ENCODE data around the gene SPAG5.

Gene SPAG5

GRCh38 chr17:28615260-28615940 lies 16.6 kb upstream of the SPAG5 start:
- no peak overlapping the region for H2BK5ac ChIP-seq (ENCODE audit: low read depth, low read length, poor library complexity, severe bottlenecking)
- DNase-seq = no peak
- peaks cover 5% of the 10 kb centered on the region for H3K79me1 ChIP-seq (replicated peaks; ENCODE audit: low read length, poor library complexity, severe bottlenecking)
- no peak overlapping the region for H3K27ac ChIP-seq (ENCODE audit: low read length, poor library complexity, severe bottlenecking)
- no peaks in the 10 kb centered on the region for H3K9me3 ChIP-seq (ENCODE audit: control insufficient read depth, low read length)
- no peak overlapping the region for H4K8ac ChIP-seq (ENCODE audit: low read length)
- no peak overlapping the region for H2BK12ac ChIP-seq (ENCODE audit: low read length in 2 of 2)
- H2BK120ac ChIP-seq (ENCODE audit: low read depth, low read length) = no peak overlapping the region
- H3K36me3 ChIP-seq (ENCODE audit: control insufficient read depth in 1 of 2, insufficient read depth in 2 of 2, low read depth in 1 of 2, low read length in 2 of 2) = peaks cover 69 to 99% of the 10 kb centered on the region in 2 experiments
- H3K4me3 ChIP-seq (ENCODE audit: insufficient read depth in 1 of 2, low read depth in 1 of 2, low read length in 2 of 2) = no peak overlapping the region
- no peaks in the 10 kb centered on the region for H3K27me3 ChIP-seq (ENCODE audit: control insufficient read depth in 1 of 2, insufficient read depth in 1 of 2, low read length in 2 of 2)
- H3K23ac ChIP-seq (ENCODE audit: low read length in 2 of 2) = no peak overlapping the region
- no peak overlapping the region for H3K14ac ChIP-seq (ENCODE audit: low read length in 2 of 2)
- no peak overlapping the region for H2AK5ac ChIP-seq (ENCODE audit: low read length, severe bottlenecking)
- H3K4me2 ChIP-seq (ENCODE audit: low read length, poor library complexity, severe bottlenecking) = no peak overlapping the region
- WGBS = 98% methylated on average over 3 of the region's 4 CpGs
- no peak overlapping the region for H2AFZ ChIP-seq (ENCODE audit: low read depth, low read length)
- no peaks in the 10 kb centered on the region for H3K4me1 ChIP-seq (ENCODE audit: control insufficient read depth, insufficient read depth, low read depth, low read length)
- H3K18ac ChIP-seq (ENCODE audit: low read depth in 1 of 2, low read length in 2 of 2) = no peak overlapping the region
- H3K9ac ChIP-seq (ENCODE audit: low read length) = no peak overlapping the region
- no peak overlapping the region for H2BK15ac ChIP-seq (ENCODE audit: low read depth, poor library complexity, severe bottlenecking)
- H3K4ac ChIP-seq (ENCODE audit: low read depth in 1 of 2, low read length in 2 of 2) = no peak overlapping the region
- no peak overlapping the region for H4K91ac ChIP-seq (ENCODE audit: low read length)

GRCh38 chr17:28613931-28614381 lies 15.1 kb upstream of the SPAG5 start, which contains the start of gene RSKR:
Gene RSKR, minus strand, starts transcription at chr17:28614185. Its CDS starts 24 bp downstream, at chr17:28614161.
- Histone ChIP-seq H3K4me3 (ENCODE audit: insufficient read depth in 1 of 2, low read depth in 1 of 2, low read length in 2 of 2) (no peak within 1 kb of the TSS), H3K27ac (ENCODE audit: low read length, poor library complexity, severe bottlenecking) (no peak within 1 kb of the TSS), H3K4me1 (ENCODE audit: control insufficient read depth, insufficient read depth, low read depth, low read length) (no peaks in the 10 kb centered on the region), H2BK5ac (ENCODE audit: low read depth, low read length, poor library complexity, severe bottlenecking) (no peak within 1 kb of the TSS), H3K23ac (ENCODE audit: low read length in 2 of 2) (no peak within 1 kb of the TSS), H3K9me3 (ENCODE audit: control insufficient read depth, low read length) (no peaks in the 10 kb centered on the region), H3K79me1 (replicated peaks; ENCODE audit: low read length, poor library complexity, severe bottlenecking) (peaks cover 5% of the 10 kb centered on the region), H3K27me3 (ENCODE audit: control insufficient read depth in 1 of 2, insufficient read depth in 1 of 2, low read length in 2 of 2) (no peaks in the 10 kb centered on the region), H3K4me2 (ENCODE audit: low read length, poor library complexity, severe bottlenecking) (no peak within 1 kb of the TSS), H4K91ac (ENCODE audit: low read length) (no peak within 1 kb of the TSS), H3K18ac (ENCODE audit: low read depth in 1 of 2, low read length in 2 of 2) (no peak within 1 kb of the TSS), H2BK120ac (ENCODE audit: low read depth, low read length) (no peak within 1 kb of the TSS), H3K9ac (ENCODE audit: low read length) (no peak within 1 kb of the TSS), H2AK5ac (ENCODE audit: low read length, severe bottlenecking) (no peak within 1 kb of the TSS), H2AFZ (ENCODE audit: low read depth, low read length) (no peak within 1 kb of the TSS), H2BK12ac (ENCODE audit: low read length in 2 of 2) (no peak within 1 kb of the TSS), H3K14ac (ENCODE audit: low read length in 2 of 2) (no peak within 1 kb of the TSS), H2BK15ac (ENCODE audit: low read depth, poor library complexity, severe bottlenecking) (no peak within 1 kb of the TSS), H3K4ac (ENCODE audit: low read depth in 1 of 2, low read length in 2 of 2) (no peak within 1 kb of the TSS), H4K8ac (ENCODE audit: low read length) (no peak within 1 kb of the TSS), H3K36me3 (ENCODE audit: control insufficient read depth in 1 of 2, insufficient read depth in 2 of 2, low read depth in 1 of 2, low read length in 2 of 2) (peaks cover 63 to 93% of the 10 kb centered on the region in 2 experiments)
- 84% methylated on average over 5 of the region's 5 CpGs for WGBS
- no peak for DNase-seq

- WGBS = 94% methylated on average over 5 of the region's 6 CpGs
- H3K23ac ChIP-seq (ENCODE audit: low read length in 2 of 2) = no peak overlapping the region
- H3K36me3 ChIP-seq (ENCODE audit: control insufficient read depth in 1 of 2, insufficient read depth in 2 of 2, low read depth in 1 of 2, low read length in 2 of 2) = peaks cover 58 to 86% of the 10 kb centered on the region in 2 experiments
- no peak overlapping the region for H3K4me3 ChIP-seq (ENCODE audit: insufficient read depth in 1 of 2, low read depth in 1 of 2, low read length in 2 of 2)
- no peak overlapping the region for H4K91ac ChIP-seq (ENCODE audit: low read length)
- no peak overlapping the region for H4K8ac ChIP-seq (ENCODE audit: low read length)
- H3K18ac ChIP-seq (ENCODE audit: low read depth in 1 of 2, low read length in 2 of 2) = no peak overlapping the region
- H3K27me3 ChIP-seq (ENCODE audit: control insufficient read depth in 1 of 2, insufficient read depth in 1 of 2, low read length in 2 of 2) = no peaks in the 10 kb centered on the region
- H2BK15ac ChIP-seq (ENCODE audit: low read depth, poor library complexity, severe bottlenecking) = no peak overlapping the region
- DNase-seq = peak; percentile 47
- H2BK12ac ChIP-seq (ENCODE audit: low read length in 2 of 2) = no peak overlapping the region
- H3K9me3 ChIP-seq (ENCODE audit: control insufficient read depth, low read length) = no peaks in the 10 kb centered on the region
- no peak overlapping the region for H2AK5ac ChIP-seq (ENCODE audit: low read length, severe bottlenecking)
- H2BK5ac ChIP-seq (ENCODE audit: low read depth, low read length, poor library complexity, severe bottlenecking) = no peak overlapping the region
- no peak overlapping the region for H2AFZ ChIP-seq (ENCODE audit: low read depth, low read length)
- H3K27ac ChIP-seq (ENCODE audit: low read length, poor library complexity, severe bottlenecking) = no peak overlapping the region
- no peak overlapping the region for H3K9ac ChIP-seq (ENCODE audit: low read length)
- peaks cover 2% of the 10 kb centered on the region for H3K79me1 ChIP-seq (replicated peaks; ENCODE audit: low read length, poor library complexity, severe bottlenecking)
- H3K14ac ChIP-seq (ENCODE audit: low read length in 2 of 2) = no peak overlapping the region
- H3K4me1 ChIP-seq (ENCODE audit: control insufficient read depth, insufficient read depth, low read depth, low read length) = no peaks in the 10 kb centered on the region
- no peak overlapping the region for H3K4ac ChIP-seq (ENCODE audit: low read depth in 1 of 2, low read length in 2 of 2)
- no peak overlapping the region for H3K4me2 ChIP-seq (ENCODE audit: low read length, poor library complexity, severe bottlenecking)
- H2BK120ac ChIP-seq (ENCODE audit: low read depth, low read length) = no peak overlapping the region
These were observed 14.4 kb upstream of the SPAG5 start for GRCh38 chr17:28612936-28613872.

GRCh38 chr17:28612531-28612930 lies 13.7 kb upstream of the SPAG5 start:
- no peak overlapping the region for H3K4me2 ChIP-seq (ENCODE audit: low read length, poor library complexity, severe bottlenecking)
- WGBS = 92% methylated on average over 2 of the region's 2 CpGs
- no peak overlapping the region for H4K8ac ChIP-seq (ENCODE audit: low read length)
- H3K14ac ChIP-seq (ENCODE audit: low read length in 2 of 2) = no peak overlapping the region
- no peaks in the 10 kb centered on the region for H3K27me3 ChIP-seq (ENCODE audit: control insufficient read depth in 1 of 2, insufficient read depth in 1 of 2, low read length in 2 of 2)
- H2BK15ac ChIP-seq (ENCODE audit: low read depth, poor library complexity, severe bottlenecking) = no peak overlapping the region
- peaks cover 2% of the 10 kb centered on the region for H3K79me1 ChIP-seq (replicated peaks; ENCODE audit: low read length, poor library complexity, severe bottlenecking)
- H2BK120ac ChIP-seq (ENCODE audit: low read depth, low read length) = no peak overlapping the region
- no peak for DNase-seq
- no peak overlapping the region for H3K23ac ChIP-seq (ENCODE audit: low read length in 2 of 2)
- no peak overlapping the region for H4K91ac ChIP-seq (ENCODE audit: low read length)
- H3K9me3 ChIP-seq (ENCODE audit: control insufficient read depth, low read length) = no peaks in the 10 kb centered on the region
- no peak overlapping the region for H2AFZ ChIP-seq (ENCODE audit: low read depth, low read length)
- peaks cover 52 to 79% of the 10 kb centered on the region in 2 experiments for H3K36me3 ChIP-seq (ENCODE audit: control insufficient read depth in 1 of 2, insufficient read depth in 2 of 2, low read depth in 1 of 2, low read length in 2 of 2)
- no peaks in the 10 kb centered on the region for H3K4me1 ChIP-seq (ENCODE audit: control insufficient read depth, insufficient read depth, low read depth, low read length)
- H3K4ac ChIP-seq (ENCODE audit: low read depth in 1 of 2, low read length in 2 of 2) = no peak overlapping the region
- H2AK5ac ChIP-seq (ENCODE audit: low read length, severe bottlenecking) = no peak overlapping the region
- H3K9ac ChIP-seq (ENCODE audit: low read length) = no peak overlapping the region
- H3K18ac ChIP-seq (ENCODE audit: low read depth in 1 of 2, low read length in 2 of 2) = no peak overlapping the region
- H2BK12ac ChIP-seq (ENCODE audit: low read length in 2 of 2) = no peak overlapping the region
- no peak overlapping the region for H2BK5ac ChIP-seq (ENCODE audit: low read depth, low read length, poor library complexity, severe bottlenecking)
- H3K4me3 ChIP-seq (ENCODE audit: insufficient read depth in 1 of 2, low read depth in 1 of 2, low read length in 2 of 2) = no peak overlapping the region
- H3K27ac ChIP-seq (ENCODE audit: low read length, poor library complexity, severe bottlenecking) = no peak overlapping the region

All from mesenchymal stem cell (in vitro differentiated cells and primary cell).